Raji (cell line): ENCODE results near the gene NKAP.

ENCODE experiments used
- POLR2A ChIP-seq: IDR thresholded peaks from 2 replicates; pipeline ENCODE4 v1.6.1; 2011; ENCODE audit warnings: low read depth, low read length, control low read depth; ENCODE audit not compliant: insufficient read depth

The NKAP gene

DNA sequence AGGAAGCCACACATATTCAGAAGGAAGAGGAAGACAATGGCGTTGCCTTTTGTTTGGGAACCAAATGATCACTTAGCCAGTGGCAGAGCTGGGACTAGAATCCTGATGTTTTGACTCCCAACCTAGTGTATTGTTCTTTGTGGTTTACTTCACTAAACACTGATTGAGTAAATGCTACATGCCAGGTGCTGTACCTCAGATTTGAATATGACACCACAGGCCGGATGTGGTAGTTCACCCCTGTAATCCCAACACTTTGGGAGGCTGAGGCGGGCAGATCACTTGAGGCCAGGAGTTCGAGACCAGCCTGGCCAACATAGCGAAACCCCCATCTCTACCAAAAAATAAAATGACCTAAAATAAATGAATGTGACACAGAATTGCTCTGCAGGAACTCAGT is 63.5 kb downstream of the NKAP start:
- no peak for TF ChIP-seq POLR2A

DNA sequence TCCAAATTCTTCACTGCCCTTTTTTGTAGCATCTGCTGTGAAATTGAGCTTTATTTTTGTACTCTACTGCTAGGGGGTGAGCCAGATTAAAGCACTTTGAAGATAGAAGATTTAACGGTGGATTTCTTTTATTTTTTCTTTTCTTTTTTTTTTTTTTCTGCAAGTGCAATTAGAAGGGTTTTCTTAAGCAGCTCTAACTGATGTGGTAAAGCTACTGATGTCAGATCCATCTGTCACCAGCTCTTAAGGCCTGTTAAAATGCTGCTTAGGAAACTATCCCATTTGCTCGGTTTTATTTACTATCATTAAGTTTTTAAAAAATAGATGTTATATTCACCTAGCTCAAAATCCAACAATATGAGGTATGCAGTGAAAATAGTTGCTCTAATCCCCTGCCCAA is 64.8 kb downstream of the NKAP start:
- TF ChIP-seq POLR2A, result no peak

DNA sequence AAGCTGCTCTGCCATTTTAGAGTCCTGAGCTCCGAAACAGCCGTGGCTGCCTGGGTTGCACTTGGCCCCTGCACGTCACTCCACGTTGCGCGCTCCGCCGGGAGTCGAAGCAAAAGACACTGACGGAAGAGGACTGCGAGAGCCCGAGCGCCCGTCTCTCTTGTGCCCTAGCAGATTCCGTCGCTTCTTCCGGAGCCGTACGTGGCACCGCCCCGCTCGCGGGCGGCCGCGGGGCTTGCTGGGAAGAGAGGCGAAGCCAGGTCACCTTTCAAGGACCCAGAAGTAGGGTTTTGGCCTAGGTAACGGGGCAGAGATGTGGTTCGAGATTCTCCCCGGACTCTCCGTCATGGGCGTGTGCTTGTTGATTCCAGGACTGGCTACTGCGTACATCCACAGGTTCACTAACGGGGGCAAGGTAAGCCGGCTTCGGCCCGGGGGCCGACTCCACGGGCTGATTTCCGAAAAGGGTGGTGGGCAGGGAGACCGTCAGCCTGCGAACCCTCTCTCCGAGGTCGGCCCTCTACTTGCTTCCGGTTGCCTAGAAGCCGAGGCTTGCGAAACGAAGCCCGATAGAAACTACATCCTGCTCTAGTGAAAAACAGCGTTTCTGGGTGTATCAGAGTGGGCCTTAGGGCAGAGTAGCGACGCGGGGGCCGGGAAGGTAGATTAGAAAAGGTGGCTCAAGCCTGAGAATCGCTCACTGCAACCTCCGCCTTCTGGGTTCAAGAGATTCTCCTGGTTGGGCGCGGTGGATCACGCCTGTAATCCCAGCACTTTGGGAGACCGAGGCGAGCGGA is 71.8 kb downstream of the NKAP start, which contains the start of the genes NDUFA1 and RNF113A:
TSS of gene NDUFA1 (plus strand) at position 234 of the 797 bp plus-strand sequence. CDS start at position 314, 80 bp downstream.
TSS of gene RNF113A (minus strand) at position 135 of the 797 bp plus-strand sequence. CDS start at position 15, 120 bp downstream.
- TF ChIP-seq POLR2A, result peak; percentile 91

DNA sequence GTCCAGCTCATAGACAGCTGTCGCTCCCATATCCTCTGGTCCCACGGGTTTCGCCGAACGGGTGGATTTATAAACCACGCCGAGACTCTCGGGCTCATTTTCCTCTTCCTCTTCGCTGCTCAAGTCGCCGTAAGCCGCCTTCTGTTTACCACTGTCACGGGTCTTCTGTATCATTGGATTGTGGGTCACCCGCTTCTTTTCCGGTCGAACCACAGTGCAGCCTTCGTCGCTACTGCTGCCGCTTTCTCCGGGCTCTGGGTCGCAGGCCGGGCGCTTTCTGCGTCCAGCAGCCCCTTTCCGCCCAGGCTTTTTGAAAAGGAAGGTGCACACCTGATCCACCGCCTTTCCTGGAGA is 72.3 kb downstream of the NKAP start:
- TF ChIP-seq POLR2A, result no peak
